HepG2 (cell line): Measurements from ENCODE around the gene SLC2A13. TPM values are rescaled to one million over a fixed set of nuclear protein-coding genes. Genes with fewer than 3 reads are reported as not detected.

ENCODE experiments used
- ATAC-seq: fragments of 200-7000 bp; cut with Tn5 transposase; 3 replicates; pipeline ENCODE4 v1.9.1; 2020; ENCODE audit warnings: mild to moderate bottlenecking, moderate library complexity
- BruUV-seq: library from RNA; stranded (reverse); fragments of 400-500 nt; replicated peaks from 2 replicates; lab custom pipeline; 2021; lab: Mats Ljungman, UMichigan
- CTCF ChIA-PET: fragments of 300-600 bp; formaldehyde crosslinking; extraction: SDS; loops from one replicate; lab custom pipeline; 2021; ENCODE audit warnings: low total read pairs, inconsistent platforms, low intra/inter-chr PET ratio; lab: Yijun Ruan, JAX
- POLR2A ChIA-PET: fragments of 350-600 bp; sonication (Branson Sonifier 250); formaldehyde crosslinking; loops from one replicate; lab custom pipeline; 2020; ENCODE audit warnings: antibody characterized with exemption, inconsistent platforms; lab: Yijun Ruan, JAX
- DNase-seq: peaks from one replicate; pipeline ENCODE4 v3.0.0-alpha.2; 2015; ENCODE audit warnings: low spot score
- FAIRE-seq: peaks from 3 replicates; lab custom pipeline; 2011; peaks lifted over from hg19 to GRCh38; lab: Jason Lieb, UNC
- H2AFZ ChIP-seq: one replicate; pipeline ENCODE4 v1.6.1; 2011; ENCODE audit warnings: low read length, inconsistent platforms
- H3K27ac ChIP-seq: fragments of 300-600 bp; 3 replicates; pipeline ENCODE4 v1.8.0; 2011; ENCODE audit warnings: mixed run types, mild to moderate bottlenecking, mixed read lengths, low read length, inconsistent platforms; ENCODE audit not compliant: insufficient read depth; ENCODE audit errors: extremely low read length
- H3K27me3 ChIP-seq, 2 experiments: fragments of 200-600 bp in 1 of 2; 2 replicates in 1 of 2; 3 replicates in 1 of 2; pipeline versions ENCODE4 v1.6.0 to v1.8.0; 2011; ENCODE audit warnings: low read length in 2 of 2, mild to moderate bottlenecking in 2 of 2, moderate library complexity in 2 of 2, inconsistent platforms in 1 of 2; ENCODE audit not compliant: insufficient read depth in 2 of 2, control insufficient read depth in 1 of 2
- H3K36me3 ChIP-seq, 2 experiments: fragments of 200-600 bp in 1 of 2; replicated peaks in 1 of 2; 2 replicates in 1 of 2; 3 replicates in 1 of 2; pipeline versions ENCODE4 v1.5.1 to v1.8.0; 2011; ENCODE audit warnings: low read length in 2 of 2, inconsistent platforms in 1 of 2; ENCODE audit not compliant: insufficient read depth in 2 of 2, control insufficient read depth in 1 of 2
- H3K4me1 ChIP-seq: 2 replicates; pipeline ENCODE4 v1.5.1; 2012; ENCODE audit warnings: low read length, inconsistent platforms; ENCODE audit not compliant: insufficient read depth
- H3K4me2 ChIP-seq: 2 replicates; pipeline ENCODE4 v1.6.0; 2011; ENCODE audit warnings: low read depth, low read length, inconsistent platforms
- H3K4me3 ChIP-seq, 3 experiments: fragments of 200-600 bp in 1 of 3; sonication (generic), shearing (Covaris generic) in 1 of 3; replicated peaks in 1 of 3; 2 replicates each; pipeline ENCODE4 v1.5.1; 2011 to 2016; ENCODE audit warnings: low read length in 3 of 3, inconsistent platforms in 2 of 3, low read depth in 2 of 3, mild to moderate bottlenecking in 2 of 3, control low read depth in 1 of 3, mixed read lengths in 1 of 3; ENCODE audit not compliant: insufficient read depth in 1 of 3
- H3K79me2 ChIP-seq: one replicate; pipeline ENCODE4 v1.6.1; 2011; ENCODE audit warnings: low read length, inconsistent platforms; ENCODE audit not compliant: insufficient read depth
- H3K9ac ChIP-seq: 2 replicates; pipeline ENCODE4 v1.6.0; 2011; ENCODE audit warnings: mild to moderate bottlenecking, low read depth, low read length, inconsistent platforms; ENCODE audit not compliant: insufficient read depth
- H3K9me3 ChIP-seq: 2 replicates; pipeline ENCODE4 v1.5.1; 2012; ENCODE audit warnings: mild to moderate bottlenecking, low read length
- H4K20me1 ChIP-seq: 2 replicates; pipeline ENCODE4 v1.6.0; 2011; ENCODE audit warnings: inconsistent platforms, mild to moderate bottlenecking, low read length, moderate library complexity; ENCODE audit not compliant: insufficient read depth
- CC2D1A ChIP-seq: sonication (generic); formaldehyde crosslinking; IDR thresholded peaks from 2 replicates; pipeline ENCODE4 v1.8.1; 2023; ENCODE audit warnings: mild to moderate bottlenecking, missing genetic modification reagents
- CHCHD3 ChIP-seq: sonication (generic); formaldehyde crosslinking; IDR thresholded peaks from 2 replicates; pipeline ENCODE4 v1.8.0; 2022; ENCODE audit warnings: mild to moderate bottlenecking, missing genetic modification reagents, moderate library complexity
- FOSL1 ChIP-seq: sonication (generic); formaldehyde crosslinking; IDR thresholded peaks from 2 replicates; pipeline ENCODE4 v1.9.0; 2021; ENCODE audit warnings: missing genetic modification reagents, borderline replicate concordance
- FOXC1 ChIP-seq: sonication (generic); formaldehyde crosslinking; IDR thresholded peaks from 2 replicates; pipeline ENCODE4 v1.8.0; 2022; ENCODE audit warnings: mild to moderate bottlenecking, missing genetic modification reagents, borderline replicate concordance
- GFI1 ChIP-seq: sonication (generic); formaldehyde crosslinking; IDR thresholded peaks from 2 replicates; pipeline ENCODE4 v1.5.0; 2020; ENCODE audit warnings: missing genetic modification reagents, mild to moderate bottlenecking, borderline replicate concordance
- JUN ChIP-seq: sonication (generic); formaldehyde crosslinking; IDR thresholded peaks from 2 replicates; pipeline ENCODE4 v1.4.0; 2020; ENCODE audit warnings: mild to moderate bottlenecking, missing genetic modification reagents
- KAT7 ChIP-seq: IDR thresholded peaks from 2 replicates; pipeline ENCODE4 v1.6.1; 2018; ENCODE audit warnings: borderline replicate concordance, missing compliant biosample characterization
- TMF1 ChIP-seq: sonication (generic); formaldehyde crosslinking; IDR thresholded peaks from 2 replicates; pipeline ENCODE4 v1.8.1; 2022; ENCODE audit warnings: low read depth, missing genetic modification reagents
- ZNF501 ChIP-seq: sonication (generic); formaldehyde crosslinking; IDR thresholded peaks from 2 replicates; pipeline ENCODE4 v1.5.1; 2020; ENCODE audit warnings: mild to moderate bottlenecking, moderate library complexity, missing genetic modification reagents
- ZNF652 ChIP-seq: IDR thresholded peaks from 2 replicates; pipeline ENCODE4 v1.6.1; 2016; ENCODE audit warnings: low read depth, borderline replicate concordance
- ZNF691 ChIP-seq: sonication (generic); formaldehyde crosslinking; IDR thresholded peaks from 2 replicates; pipeline ENCODE4 v1.4.0; 2020; ENCODE audit warnings: missing genetic modification reagents, low read depth, mild to moderate bottlenecking, borderline replicate concordance
- ZNF773 ChIP-seq: sonication (generic); formaldehyde crosslinking; IDR thresholded peaks from 2 replicates; pipeline ENCODE4 v1.4.0; 2020; ENCODE audit warnings: missing genetic modification reagents, borderline replicate concordance
- ZNF777 ChIP-seq: sonication (generic); formaldehyde crosslinking; IDR thresholded peaks from 2 replicates; pipeline ENCODE4 v1.4.0; 2020; ENCODE audit warnings: missing genetic modification reagents
- ZSCAN21 ChIP-seq: sonication (generic); formaldehyde crosslinking; IDR thresholded peaks from 2 replicates; pipeline ENCODE4 v1.8.0; 2022; ENCODE audit warnings: mild to moderate bottlenecking, missing genetic modification reagents, moderate library complexity, borderline replicate concordance
- WGBS: methylation state at CpG from one replicate; pipeline ENCODE4 v1.1.6; 2017; ENCODE audit warnings: low lambda C conversion rate; 5-methylcytosine and 5-hydroxymethylcytosine counted together
- in situ Hi-C: cut with HindIII; loops from 2 replicates; pipeline ENCODE4 v1.10.0; 2017; ENCODE audit warnings: low pct_unique_long_range_greater_than_20kb; ENCODE audit not compliant: extremely low pct_ligation_motif_present
- intact Hi-C: fragments of 100-400 bp; cut with micrococcal nuclease; formaldehyde crosslinking; loops from one replicate; pipeline ENCODE4 v1.10.0; 2022; ENCODE audit not compliant: unreplicated experiment
- polyA plus RNA-seq, 8 experiments: library from polyadenylated mRNA; depleted of rRNA in 3 of 8; stranded (reverse) in 7 of 8; unstranded in 1 of 8; fragments of >200 nt; fragmentation: Illumina TruSeq in 4 of 8; extraction: Trizol in 4 of 8; gene quantifications; 2 replicates each; pipeline versions ENCODE4 v1.2.1 to v1.2.3, GENCODE V29; 2011 to 2016; ENCODE audit warnings: low read depth in 4 of 8, missing spikeins in 1 of 8, mixed read lengths in 1 of 8; ENCODE audit not compliant: insufficient read depth in 1 of 8
- total RNA-seq, 5 experiments: library from RNA; depleted of rRNA; stranded (reverse); fragments of >200 nt; fragmentation: Illumina TruSeq; extraction: Trizol; gene quantifications; 2 replicates each; pipeline ENCODE4 v1.2.3, GENCODE V29; 2016; ENCODE audit warnings: low read depth in 1 of 5
- TF ChIP-seq, protein P1 (sequence below): sonication (generic); formaldehyde crosslinking; IDR thresholded peaks from 2 replicates; pipeline ENCODE4 v1.5.0; 2020; ENCODE audit warnings: missing genetic modification reagents
- TF ChIP-seq, protein P2 (sequence below): sonication (generic); formaldehyde crosslinking; IDR thresholded peaks from 2 replicates; pipeline ENCODE4 v1.4.0; 2020; ENCODE audit warnings: mild to moderate bottlenecking, missing genetic modification reagents
- TF ChIP-seq, protein P3 (sequence below): sonication (generic); formaldehyde crosslinking; IDR thresholded peaks from 2 replicates; pipeline ENCODE4 v1.8.0; 2022; ENCODE audit warnings: missing genetic modification reagents, mild to moderate bottlenecking, inconsistent platforms, borderline replicate concordance
- TF ChIP-seq, protein P4 (sequence below): sonication (generic); formaldehyde crosslinking; conservative IDR thresholded peaks from 2 replicates; pipeline ENCODE4 v1.4.0; 2020; ENCODE audit warnings: mild to moderate bottlenecking, missing genetic modification reagents, moderate library complexity

The SLC2A13 gene
- total and polyA plus RNA-seq, 2 of the 13 experiments (the other 11 are each of a cell fraction or from before 2014, with no cell fraction given), result 5.5 to 6.0 TPM

- no peak for TF ChIP-seq FOSL1
- TF ChIP-seq, protein P1, sequence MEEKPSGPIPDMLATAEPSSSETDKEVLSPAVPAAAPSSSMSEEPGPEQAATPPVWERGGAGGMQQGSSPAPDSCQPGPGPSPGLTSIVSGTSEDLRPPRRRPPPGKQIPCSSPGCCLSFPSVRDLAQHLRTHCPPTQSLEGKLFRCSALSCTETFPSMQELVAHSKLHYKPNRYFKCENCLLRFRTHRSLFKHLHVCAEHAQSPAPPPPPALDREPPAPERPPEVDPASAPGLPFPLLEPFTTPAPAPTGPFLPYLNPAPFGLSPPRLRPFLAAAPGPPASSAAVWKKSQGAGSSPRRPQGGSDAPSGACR, result no peak
- no peak for TF ChIP-seq ZNF652 (CRISPR knock-in tag)
- TF ChIP-seq ZNF777 (CRISPR knock-in tag), result no peak
- TF ChIP-seq, all 625 proteins: peak for 0
Observed at GRCh38 chr12:39736406-39736805, 369.5 kb downstream of the SLC2A13 start (continued).

GRCh38 chr12:39723831-39724230, 382.1 kb downstream of the SLC2A13 start:
- H3K4me2 ChIP-seq, result no peak overlapping the region
- intact Hi-C loops (no loop called here), in situ Hi-C loops (no loop called here)
- no peaks in the 10 kb centered on the region for H3K27me3 ChIP-seq
- no peak for ATAC-seq
- no peaks in the 10 kb centered on the region for H3K79me2 ChIP-seq
- ChIA-PET CTCF (no interaction called here), POLR2A (no interaction called here)
- H3K4me1 ChIP-seq, result no peaks in the 10 kb centered on the region
- H4K20me1 ChIP-seq, result no peaks in the 10 kb centered on the region
- no peak for FAIRE-seq
- H3K9ac ChIP-seq, result no peak overlapping the region
- DNase-seq, result no peak
- H2AFZ ChIP-seq, result no peak overlapping the region
- no peaks in the 10 kb centered on the region for H3K9me3 ChIP-seq
- no peak overlapping the region for H3K4me3 ChIP-seq
- H3K36me3 ChIP-seq, result no peaks in the 10 kb centered on the region
- WGBS, result 15% methylated on average over 6 of the region's 6 CpGs
- H3K27ac ChIP-seq, result no peak overlapping the region
- BruUV-seq, result no TSS peak
- TF ChIP-seq, protein P2, sequence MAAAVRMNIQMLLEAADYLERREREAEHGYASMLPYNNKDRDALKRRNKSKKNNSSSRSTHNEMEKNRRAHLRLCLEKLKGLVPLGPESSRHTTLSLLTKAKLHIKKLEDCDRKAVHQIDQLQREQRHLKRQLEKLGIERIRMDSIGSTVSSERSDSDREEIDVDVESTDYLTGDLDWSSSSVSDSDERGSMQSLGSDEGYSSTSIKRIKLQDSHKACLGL, result no peak
- TF ChIP-seq TMF1 (no peak), CHCHD3 (CRISPR knock-in tag) (no peak), ZNF773 (CRISPR knock-in tag) (no peak), ZNF691 (CRISPR knock-in tag) (no peak), KAT7 (no peak), ZSCAN21 (CRISPR knock-in tag) (no peak), CC2D1A (CRISPR knock-in tag) (no peak), FOXC1 (no peak), ZNF501 (no peak), GFI1 (CRISPR knock-in tag) (no peak), JUN (no peak)
- TF ChIP-seq, protein P3, sequence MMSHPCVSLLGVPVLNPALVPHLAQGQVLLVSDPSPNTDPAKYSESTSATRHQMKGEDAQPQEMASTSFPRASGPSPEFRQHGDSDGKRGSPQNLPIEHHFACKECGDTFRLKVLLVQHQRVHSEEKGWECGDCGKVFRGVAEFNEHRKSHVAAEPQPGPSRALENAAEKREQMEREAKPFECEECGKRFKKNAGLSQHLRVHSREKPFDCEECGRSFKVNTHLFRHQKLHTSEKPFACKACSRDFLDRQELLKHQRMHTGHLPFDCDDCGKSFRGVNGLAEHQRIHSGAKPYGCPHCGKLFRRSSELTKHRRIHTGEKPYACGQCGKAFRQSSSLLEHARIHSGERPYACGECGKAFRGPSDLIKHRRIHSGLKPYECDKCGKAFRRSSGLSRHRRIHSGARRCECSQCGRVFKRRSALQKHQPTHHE, result no peak
- TF ChIP-seq, protein P4, sequence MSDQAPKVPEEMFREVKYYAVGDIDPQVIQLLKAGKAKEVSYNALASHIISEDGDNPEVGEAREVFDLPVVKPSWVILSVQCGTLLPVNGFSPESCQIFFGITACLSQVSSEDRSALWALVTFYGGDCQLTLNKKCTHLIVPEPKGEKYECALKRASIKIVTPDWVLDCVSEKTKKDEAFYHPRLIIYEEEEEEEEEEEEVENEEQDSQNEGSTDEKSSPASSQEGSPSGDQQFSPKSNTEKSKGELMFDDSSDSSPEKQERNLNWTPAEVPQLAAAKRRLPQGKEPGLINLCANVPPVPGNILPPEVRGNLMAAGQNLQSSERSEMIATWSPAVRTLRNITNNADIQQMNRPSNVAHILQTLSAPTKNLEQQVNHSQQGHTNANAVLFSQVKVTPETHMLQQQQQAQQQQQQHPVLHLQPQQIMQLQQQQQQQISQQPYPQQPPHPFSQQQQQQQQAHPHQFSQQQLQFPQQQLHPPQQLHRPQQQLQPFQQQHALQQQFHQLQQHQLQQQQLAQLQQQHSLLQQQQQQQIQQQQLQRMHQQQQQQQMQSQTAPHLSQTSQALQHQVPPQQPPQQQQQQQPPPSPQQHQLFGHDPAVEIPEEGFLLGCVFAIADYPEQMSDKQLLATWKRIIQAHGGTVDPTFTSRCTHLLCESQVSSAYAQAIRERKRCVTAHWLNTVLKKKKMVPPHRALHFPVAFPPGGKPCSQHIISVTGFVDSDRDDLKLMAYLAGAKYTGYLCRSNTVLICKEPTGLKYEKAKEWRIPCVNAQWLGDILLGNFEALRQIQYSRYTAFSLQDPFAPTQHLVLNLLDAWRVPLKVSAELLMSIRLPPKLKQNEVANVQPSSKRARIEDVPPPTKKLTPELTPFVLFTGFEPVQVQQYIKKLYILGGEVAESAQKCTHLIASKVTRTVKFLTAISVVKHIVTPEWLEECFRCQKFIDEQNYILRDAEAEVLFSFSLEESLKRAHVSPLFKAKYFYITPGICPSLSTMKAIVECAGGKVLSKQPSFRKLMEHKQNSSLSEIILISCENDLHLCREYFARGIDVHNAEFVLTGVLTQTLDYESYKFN (CRISPR knock-in tag), result no peak
